PFSK-1 (cell line): ENCODE results near the gene METTL26.

Experiments used
- FOXP2 ChIP-seq: optimal IDR thresholded peaks from 2 replicates; pipeline ENCODE3; 2011; ENCODE audit warnings: borderline replicate concordance, control low read depth, inconsistent platforms; ENCODE audit not compliant: insufficient read depth; ENCODE audit errors: extremely low read length, extremely low read depth
- POLR2AphosphoS5 ChIP-seq: IDR thresholded peaks from 2 replicates; pipeline ENCODE4 v1.6.1; 2012; ENCODE audit warnings: low read depth, mild to moderate bottlenecking, control low read depth, low read length, moderate library complexity
- SIN3A ChIP-seq: IDR thresholded peaks from 2 replicates; pipeline ENCODE4 v1.6.1; 2012; ENCODE audit warnings: mild to moderate bottlenecking, low read length, moderate library complexity, borderline replicate concordance; ENCODE audit not compliant: insufficient read depth
- TAF1 ChIP-seq: IDR thresholded peaks from 2 replicates; pipeline ENCODE4 v1.6.1; 2012; ENCODE audit warnings: low read length, control low read depth, borderline replicate concordance; ENCODE audit not compliant: insufficient read depth
- TF ChIP-seq, protein P1 (sequence below), 2 experiments: IDR thresholded peaks; 2 replicates each; pipeline versions ENCODE4 v1.6.1 to v1.8.0; 2011 to 2012; ENCODE audit warnings: low read depth in 2 of 2, low read length in 2 of 2, control low read depth in 1 of 2, inconsistent platforms in 1 of 2, mild to moderate bottlenecking in 1 of 2, moderate library complexity in 1 of 2; ENCODE audit not compliant: insufficient read depth in 1 of 2

DNA sequence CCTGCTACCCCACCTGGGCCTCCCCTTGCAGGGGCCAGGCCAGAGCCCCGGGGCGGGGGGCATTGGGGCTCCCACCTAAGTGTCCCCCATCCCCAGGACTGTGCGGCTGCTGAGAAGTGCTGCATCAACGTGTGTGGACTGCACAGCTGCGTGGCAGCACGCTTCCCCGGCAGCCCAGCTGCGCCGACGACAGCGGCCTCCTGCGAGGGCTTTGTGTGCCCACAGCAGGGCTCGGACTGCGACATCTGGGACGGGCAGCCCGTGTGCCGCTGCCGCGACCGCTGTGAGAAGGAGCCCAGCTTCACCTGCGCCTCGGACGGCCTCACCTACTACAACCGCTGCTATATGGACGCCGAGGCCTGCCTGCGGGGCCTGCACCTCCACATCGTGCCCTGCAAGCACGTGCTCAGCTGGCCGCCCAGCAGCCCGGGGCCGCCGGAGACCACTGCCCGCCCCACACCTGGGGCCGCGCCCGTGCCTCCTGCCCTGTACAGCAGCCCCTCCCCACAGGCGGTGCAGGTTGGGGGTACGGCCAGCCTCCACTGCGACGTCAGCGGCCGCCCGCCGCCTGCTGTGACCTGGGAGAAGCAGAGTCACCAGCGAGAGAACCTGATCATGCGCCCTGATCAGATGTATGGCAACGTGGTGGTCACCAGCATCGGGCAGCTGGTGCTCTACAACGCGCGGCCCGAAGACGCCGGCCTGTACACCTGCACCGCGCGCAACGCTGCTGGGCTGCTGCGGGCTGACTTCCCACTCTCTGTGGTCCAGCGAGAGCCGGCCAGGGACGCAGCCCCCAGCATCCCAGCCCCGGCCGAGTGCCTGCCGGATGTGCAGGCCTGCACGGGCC lies 3.4 kb downstream of the METTL26 start:
- TF ChIP-seq TAF1, result no peak
- TF ChIP-seq SIN3A, result no peak
- TF ChIP-seq, protein P1, sequence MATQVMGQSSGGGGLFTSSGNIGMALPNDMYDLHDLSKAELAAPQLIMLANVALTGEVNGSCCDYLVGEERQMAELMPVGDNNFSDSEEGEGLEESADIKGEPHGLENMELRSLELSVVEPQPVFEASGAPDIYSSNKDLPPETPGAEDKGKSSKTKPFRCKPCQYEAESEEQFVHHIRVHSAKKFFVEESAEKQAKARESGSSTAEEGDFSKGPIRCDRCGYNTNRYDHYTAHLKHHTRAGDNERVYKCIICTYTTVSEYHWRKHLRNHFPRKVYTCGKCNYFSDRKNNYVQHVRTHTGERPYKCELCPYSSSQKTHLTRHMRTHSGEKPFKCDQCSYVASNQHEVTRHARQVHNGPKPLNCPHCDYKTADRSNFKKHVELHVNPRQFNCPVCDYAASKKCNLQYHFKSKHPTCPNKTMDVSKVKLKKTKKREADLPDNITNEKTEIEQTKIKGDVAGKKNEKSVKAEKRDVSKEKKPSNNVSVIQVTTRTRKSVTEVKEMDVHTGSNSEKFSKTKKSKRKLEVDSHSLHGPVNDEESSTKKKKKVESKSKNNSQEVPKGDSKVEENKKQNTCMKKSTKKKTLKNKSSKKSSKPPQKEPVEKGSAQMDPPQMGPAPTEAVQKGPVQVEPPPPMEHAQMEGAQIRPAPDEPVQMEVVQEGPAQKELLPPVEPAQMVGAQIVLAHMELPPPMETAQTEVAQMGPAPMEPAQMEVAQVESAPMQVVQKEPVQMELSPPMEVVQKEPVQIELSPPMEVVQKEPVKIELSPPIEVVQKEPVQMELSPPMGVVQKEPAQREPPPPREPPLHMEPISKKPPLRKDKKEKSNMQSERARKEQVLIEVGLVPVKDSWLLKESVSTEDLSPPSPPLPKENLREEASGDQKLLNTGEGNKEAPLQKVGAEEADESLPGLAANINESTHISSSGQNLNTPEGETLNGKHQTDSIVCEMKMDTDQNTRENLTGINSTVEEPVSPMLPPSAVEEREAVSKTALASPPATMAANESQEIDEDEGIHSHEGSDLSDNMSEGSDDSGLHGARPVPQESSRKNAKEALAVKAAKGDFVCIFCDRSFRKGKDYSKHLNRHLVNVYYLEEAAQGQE (IDR thresholded peaks at IDR 0.05; ENCODE audit: insufficient read depth in 1 of 2, low read depth in 2 of 2, low read length in 2 of 2), result no peak
- TF ChIP-seq FOXP2, result no peak
- no peak for TF ChIP-seq POLR2AphosphoS5
